Adrenal gland (tissue), 5 donors: ENCODE results near the gene BIRC3.

Experiments
- CTCF ChIP-seq, 6 experiments: fragments of 450-650 bp in 4 of 6; fragments of 200-600 bp in 2 of 6; sonication (generic) in 1 of 6; IDR thresholded peaks; 1 replicate in 5 of 6; 2 replicates in 1 of 6; pipeline versions ENCODE4 v1.5.1 to v1.8.0; 2016 to 2021; ENCODE audit warnings: antibody characterized with exemption in 6 of 6, mild to moderate bottlenecking in 2 of 6, moderate library complexity in 1 of 6
- POLR2A ChIP-seq, 2 donors: fragments of 450-650 bp; IDR thresholded peaks; one replicate each; pipeline ENCODE4 v1.6.1; 2017; ENCODE audit warnings: antibody characterized with exemption in 2 of 2, mild to moderate bottlenecking in 2 of 2, moderate library complexity in 1 of 2
- donor health status: DM: no; HTN: no; CAD: no.

GRCh38 chr11:102302241-102302640, 15.0 kb upstream of the BIRC3 start:
- TF ChIP-seq POLR2A (IDR thresholded peaks at IDR 0.05) = no peak
- TF ChIP-seq CTCF (IDR thresholded peaks at IDR 0.05) = no peak
